GM23248 (cell line): Measurements from ENCODE around the gene KCNMA1. TPM values are rescaled to one million over a fixed set of nuclear protein-coding genes. Genes with fewer than 3 reads are reported as not detected.

Experiments
- DNase-seq: peaks from one replicate; pipeline ENCODE4 v3.0.0-alpha.2; 2015
- H2AFZ ChIP-seq: fragments of 200-600 bp; sonication (generic); 2 replicates; pipeline ENCODE4 v1.6.1; 2016; ENCODE audit warnings: antibody characterized with exemption
- H3F3A ChIP-seq: fragments of 200-600 bp; sonication (generic); 2 replicates; pipeline ENCODE4 v1.6.1; 2016; ENCODE audit warnings: mild to moderate bottlenecking, antibody characterized with exemption, mixed run types; ENCODE audit not compliant: insufficient read depth
- H3K27ac ChIP-seq: fragments of 200-600 bp; sonication (generic); 2 replicates; pipeline ENCODE4 v1.5.1; 2016; ENCODE audit warnings: mild to moderate bottlenecking
- H3K27me3 ChIP-seq: fragments of 200-600 bp; sonication (generic); replicated peaks from 2 replicates; pipeline ENCODE4 v1.6.1; 2016; ENCODE audit warnings: mild to moderate bottlenecking; ENCODE audit not compliant: insufficient read depth
- H3K36me3 ChIP-seq: fragments of 200-600 bp; sonication (generic); 2 replicates; pipeline ENCODE4 v1.6.1; 2016; ENCODE audit warnings: low read depth, mild to moderate bottlenecking
- H3K4me1 ChIP-seq: fragments of 200-600 bp; sonication (generic); 2 replicates; pipeline ENCODE4 v1.6.1; 2016; ENCODE audit warnings: mild to moderate bottlenecking; ENCODE audit not compliant: insufficient read depth
- H3K4me2 ChIP-seq: fragments of 200-600 bp; sonication (generic); one replicate; pipeline ENCODE4 v1.6.1; 2016; ENCODE audit warnings: mild to moderate bottlenecking; ENCODE audit not compliant: unreplicated experiment
- H3K4me3 ChIP-seq: fragments of 200-600 bp; sonication (generic); 2 replicates; pipeline ENCODE4 v1.5.1; 2016; ENCODE audit warnings: mild to moderate bottlenecking
- H3K79me2 ChIP-seq: fragments of 200-600 bp; sonication (generic); 2 replicates; pipeline ENCODE4 v1.6.1; 2016; ENCODE audit warnings: mild to moderate bottlenecking; ENCODE audit not compliant: insufficient read depth
- H3K9ac ChIP-seq: fragments of 200-600 bp; sonication (generic); 2 replicates; pipeline ENCODE4 v1.6.1; 2016; ENCODE audit warnings: mild to moderate bottlenecking
- H3K9me2 ChIP-seq: fragments of 200-600 bp; sonication (generic); 2 replicates; pipeline ENCODE4 v1.6.1; 2016; ENCODE audit warnings: mixed run types, mild to moderate bottlenecking, moderate library complexity; ENCODE audit not compliant: insufficient read depth
- H3K9me3 ChIP-seq: fragments of 200-600 bp; sonication (generic); one replicate; pipeline ENCODE4 v1.6.1; 2017; ENCODE audit warnings: low read depth
- H4K20me1 ChIP-seq: fragments of 200-600 bp; sonication (generic); 2 replicates; pipeline ENCODE4 v1.6.0; 2016; ENCODE audit not compliant: insufficient read depth
- EZH2 ChIP-seq: fragments of 200-600 bp; sonication (generic); IDR thresholded peaks from 2 replicates; pipeline ENCODE4 v1.6.1; 2018; ENCODE audit warnings: antibody characterized with exemption, mild to moderate bottlenecking; ENCODE audit not compliant: insufficient read depth, poor library complexity, severe bottlenecking
- EZH2phosphoT487 ChIP-seq: fragments of 200-600 bp; sonication (generic); IDR thresholded peaks from 2 replicates; pipeline ENCODE4 v1.6.1; 2018; ENCODE audit warnings: antibody characterized with exemption, moderate library complexity, mild to moderate bottlenecking, low read depth; ENCODE audit not compliant: insufficient read depth
- WGBS, 2 experiments: methylation state at CpG; one replicate each; pipeline ENCODE4 v1.1.6; 2015 to 2017; ENCODE audit warnings: low lambda C conversion rate in 2 of 2, low coverage in 1 of 2; ENCODE audit errors: missing lambda C conversion rate in 2 of 2; 5-methylcytosine and 5-hydroxymethylcytosine counted together
- in situ Hi-C: fragments of 300-500 bp; cut with MboI; formaldehyde crosslinking; loops from 2 replicates; pipeline ENCODE4 v1.15.0; 2020
- polyA plus RNA-seq: library from polyadenylated mRNA; unstranded; fragments of >200 nt; fragmentation: Nextera tagmentation; extraction: Ambion mirVana; gene quantifications from 2 replicates; pipeline ENCODE4 v1.2.1, GENCODE V29; 2016
- total RNA-seq: library from RNA; depleted of rRNA; stranded (reverse); fragments of >200 nt; shearing (Covaris generic); gene quantifications from 2 replicates; pipeline ENCODE4 v1.2.3, GENCODE V29; 2014

Gene KCNMA1
- total and polyA plus RNA-seq, 2 experiments from 2014 or later: 14.2 to 25.1 TPM

DNA sequence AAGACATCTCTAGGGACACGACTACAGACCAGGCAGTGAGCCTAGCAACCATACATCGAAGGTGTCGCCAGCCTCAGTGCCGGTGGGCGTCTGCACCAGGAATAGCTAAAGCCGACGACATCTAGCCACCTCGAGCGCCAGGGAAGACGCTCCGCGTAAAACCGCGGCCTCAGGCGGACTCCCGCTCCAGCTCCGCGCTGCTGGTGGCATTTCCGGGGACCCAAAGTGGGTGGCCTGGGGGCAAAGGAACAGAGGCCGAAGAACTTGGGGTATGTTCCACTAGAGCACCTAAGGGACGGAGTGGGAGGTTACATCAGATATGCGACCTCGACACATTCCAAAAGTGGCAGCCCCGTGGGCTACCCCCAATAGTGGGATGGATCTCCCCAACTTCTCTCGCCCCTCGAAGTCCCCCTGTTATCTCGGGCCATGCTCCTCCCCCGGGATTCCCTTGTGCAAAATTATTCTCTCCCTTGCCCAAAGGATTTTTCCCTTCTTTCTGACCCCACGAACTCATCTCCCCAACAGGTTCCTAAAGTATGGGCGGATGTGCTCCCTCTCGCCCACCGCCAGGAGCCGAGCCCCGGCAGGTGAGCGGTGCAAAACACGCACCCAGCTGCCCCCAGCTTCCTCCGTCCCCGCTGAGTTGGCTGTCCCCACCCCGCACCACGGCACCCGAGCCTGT is 1.2 kb downstream of the KCNMA1 start:
- Histone ChIP-seq H3K4me3 (peak overlapping the region; percentile 93), H3K79me2 (peaks cover 12% of the 10 kb centered on the region), H3F3A (peaks cover 11% of the 10 kb centered on the region; the same call in 1 of the 2 replicates), H3K36me3 (no peaks in the 10 kb centered on the region), H3K9ac (peak overlapping the region; percentile 66), H3K9me2 (no peaks in the 10 kb centered on the region), H3K27me3 (no peaks in the 10 kb centered on the region), H3K4me1 (peaks cover 3% of the 10 kb centered on the region; the same call in 1 of the 2 replicates), H4K20me1 (no peaks in the 10 kb centered on the region), H2AFZ (peak overlapping the region; percentile 86), H3K9me3 (no peaks in the 10 kb centered on the region), H3K27ac (no peak overlapping the region), H3K4me2 (peak overlapping the region; percentile 90)
- WGBS, 2 experiments: 3% methylated on average over 35 to 41 of the region's 41 CpGs
- in situ Hi-C loops: loop anchor here (10.0 kb wide), 1 partner anchor 242 kb away; no protein-coding TSS in a partner anchor
- DNase-seq: peak; percentile 47
- TF ChIP-seq EZH2phosphoT487: no peak
- TF ChIP-seq EZH2: no peak

GRCh38 chr10:77635402-77636227 is 2.0 kb downstream of the KCNMA1 start:
- in situ Hi-C loops: loop anchor here (10.0 kb wide), 1 partner anchor 241 kb away; no protein-coding TSS in a partner anchor
- peaks cover 3% of the 10 kb centered on the region; the same call in 1 of the 2 replicates for H3K4me1 ChIP-seq
- no peaks in the 10 kb centered on the region for H3K9me2 ChIP-seq
- H3K9ac ChIP-seq: peak overlapping the region; percentile 66; the same call in 1 of the 2 replicates
- no peaks in the 10 kb centered on the region for H3K36me3 ChIP-seq
- peak overlapping the region; percentile 90 for H3K4me2 ChIP-seq
- H3F3A ChIP-seq: peaks cover 11% of the 10 kb centered on the region; the same call in 1 of the 2 replicates
- no peak overlapping the region for H3K27ac ChIP-seq
- no peaks in the 10 kb centered on the region for H3K27me3 ChIP-seq
- H4K20me1 ChIP-seq: no peaks in the 10 kb centered on the region
- peak overlapping the region; percentile 93 for H3K4me3 ChIP-seq
- H2AFZ ChIP-seq: peak overlapping the region; percentile 86
- TF ChIP-seq EZH2: no peak
- no peak for TF ChIP-seq EZH2phosphoT487
- H3K79me2 ChIP-seq: peaks cover 16% of the 10 kb centered on the region
- no peak for DNase-seq
- H3K9me3 ChIP-seq: no peaks in the 10 kb centered on the region
- 42% methylated on average over 13 of the region's 13 CpGs for WGBS, 2 experiments

- in situ Hi-C loops: loop anchor here (10.0 kb wide), 1 partner anchor 240 kb away; no protein-coding TSS in a partner anchor
- Histone ChIP-seq H3K79me2 (peaks cover 23% of the 10 kb centered on the region), H3K4me2 (no peak overlapping the region)
These were observed 2.7 kb downstream of the KCNMA1 start for GRCh38 chr10:77634939-77635338.

DNA sequence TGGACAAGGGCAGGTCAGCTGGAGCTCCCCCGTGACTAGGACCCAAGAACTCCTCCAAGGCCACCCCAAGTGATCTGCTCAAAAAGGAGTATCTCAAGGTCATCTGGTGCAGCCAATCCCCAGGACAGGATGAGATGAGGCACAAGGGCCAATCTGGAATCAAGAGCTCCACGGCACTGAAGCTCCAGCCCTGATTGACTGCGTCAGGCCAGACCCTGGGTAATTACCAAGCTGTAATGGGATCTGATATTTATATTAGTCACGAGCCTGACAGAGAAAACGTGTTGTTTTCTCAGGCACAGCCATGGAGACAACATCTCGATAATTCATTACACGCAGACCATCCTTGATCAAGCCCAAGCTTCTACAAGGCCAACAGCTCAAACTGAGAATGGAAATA is 4.2 kb downstream of the KCNMA1 start:
- Histone ChIP-seq H3K4me3 (no peak overlapping the region), H2AFZ (no peak overlapping the region), H3F3A (peaks cover 16% of the 10 kb centered on the region), H3K4me1 (peaks cover 15% of the 10 kb centered on the region), H3K9me2 (no peaks in the 10 kb centered on the region), H3K9me3 (no peaks in the 10 kb centered on the region), H3K27me3 (no peaks in the 10 kb centered on the region), H3K79me2 (peaks cover 39% of the 10 kb centered on the region), H3K27ac (no peak overlapping the region), H4K20me1 (no peaks in the 10 kb centered on the region), H3K9ac (no peak overlapping the region), H3K4me2 (no peak overlapping the region), H3K36me3 (no peaks in the 10 kb centered on the region)
- WGBS, 2 experiments: 88 to 93% methylated on average over 7 of the region's 7 CpGs
- in situ Hi-C loops: loop anchor here (10.0 kb wide), 1 partner anchor 239 kb away; no protein-coding TSS in a partner anchor
- no peak for DNase-seq
- TF ChIP-seq EZH2phosphoT487: no peak
- no peak for TF ChIP-seq EZH2

More at GRCh38 chr10:77634939-77635338, 2.7 kb downstream of the KCNMA1 start:
- no peak for TF ChIP-seq EZH2
- TF ChIP-seq EZH2phosphoT487: no peak
- peaks cover 11% of the 10 kb centered on the region; the same call in 1 of the 2 replicates for H3F3A ChIP-seq
- H3K36me3 ChIP-seq: no peaks in the 10 kb centered on the region
- no peaks in the 10 kb centered on the region for H3K27me3 ChIP-seq
- H3K9me2 ChIP-seq: no peaks in the 10 kb centered on the region
- no peak overlapping the region for H2AFZ ChIP-seq
- 97% methylated on average over 4 of the region's 4 CpGs for WGBS, 2 experiments
- peaks cover 8% of the 10 kb centered on the region; the same call in 1 of the 2 replicates for H3K4me1 ChIP-seq
- DNase-seq: no peak
- H4K20me1 ChIP-seq: no peaks in the 10 kb centered on the region
- no peak overlapping the region for H3K9ac ChIP-seq
- H3K9me3 ChIP-seq: no peaks in the 10 kb centered on the region
- no peak overlapping the region for H3K4me3 ChIP-seq
- no peak overlapping the region for H3K27ac ChIP-seq
